WI38 (cell line): ENCODE data around the gene MRGPRE.

Experiments
- H3K4me3 ChIP-seq: 2 replicates; pipeline ENCODE4 v1.5.1; 2011; ENCODE audit warnings: low read depth, mild to moderate bottlenecking, control low read depth, low read length
- CTCF ChIP-seq: IDR thresholded peaks from 2 replicates; pipeline ENCODE4 v1.5.1; 2012; ENCODE audit warnings: low read depth, mild to moderate bottlenecking, control low read depth, low read length

The MRGPRE gene

DNA sequence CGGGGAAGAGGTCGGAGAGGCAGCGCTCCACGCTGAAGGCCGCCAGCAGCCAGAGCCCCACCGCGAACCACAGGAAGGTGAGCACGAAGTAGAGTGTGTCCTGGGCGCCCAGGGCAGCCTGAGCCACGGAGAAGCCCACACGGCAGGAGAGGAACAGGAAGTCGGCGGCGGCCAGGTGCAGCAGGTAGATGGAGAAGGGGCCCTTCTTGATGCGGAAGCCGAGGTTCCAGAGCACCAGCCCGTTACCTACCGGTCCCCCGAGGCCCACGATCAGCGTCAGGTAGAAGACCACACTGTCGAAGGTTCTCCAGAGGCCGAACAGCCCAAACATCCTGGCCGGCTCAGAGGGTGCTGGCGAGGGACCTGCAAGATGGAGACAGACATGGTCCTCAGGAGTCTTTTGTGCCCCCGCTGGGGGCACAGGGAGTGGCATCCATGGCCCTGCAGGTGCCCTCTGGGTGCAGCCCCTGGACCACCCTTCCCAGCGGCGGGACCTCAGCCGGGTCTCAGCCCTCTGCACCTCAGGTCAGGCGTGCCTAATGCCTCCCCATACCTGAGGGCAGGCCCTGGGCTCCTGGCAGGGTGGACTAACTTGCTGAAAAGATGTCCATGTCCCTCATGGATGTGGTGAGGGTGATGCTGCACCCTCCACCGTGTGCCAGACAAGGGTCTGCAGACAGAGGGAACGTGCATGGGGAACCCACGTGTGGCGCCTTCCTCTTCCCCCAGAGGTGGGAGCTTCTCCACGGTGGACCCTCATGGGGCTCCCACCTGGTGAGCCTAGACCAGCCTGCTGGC, 13.5 kb downstream of the MRGPRE start, which contains the start of gene MRGPRG:
Gene MRGPRG (minus strand): TSS at position 331 of the 798 bp plus-strand sequence. CDS start 0 bp downstream, at position 331.
- no peak within 1 kb of the TSS for H3K4me3 ChIP-seq
- TF ChIP-seq CTCF = no peak

DNA sequence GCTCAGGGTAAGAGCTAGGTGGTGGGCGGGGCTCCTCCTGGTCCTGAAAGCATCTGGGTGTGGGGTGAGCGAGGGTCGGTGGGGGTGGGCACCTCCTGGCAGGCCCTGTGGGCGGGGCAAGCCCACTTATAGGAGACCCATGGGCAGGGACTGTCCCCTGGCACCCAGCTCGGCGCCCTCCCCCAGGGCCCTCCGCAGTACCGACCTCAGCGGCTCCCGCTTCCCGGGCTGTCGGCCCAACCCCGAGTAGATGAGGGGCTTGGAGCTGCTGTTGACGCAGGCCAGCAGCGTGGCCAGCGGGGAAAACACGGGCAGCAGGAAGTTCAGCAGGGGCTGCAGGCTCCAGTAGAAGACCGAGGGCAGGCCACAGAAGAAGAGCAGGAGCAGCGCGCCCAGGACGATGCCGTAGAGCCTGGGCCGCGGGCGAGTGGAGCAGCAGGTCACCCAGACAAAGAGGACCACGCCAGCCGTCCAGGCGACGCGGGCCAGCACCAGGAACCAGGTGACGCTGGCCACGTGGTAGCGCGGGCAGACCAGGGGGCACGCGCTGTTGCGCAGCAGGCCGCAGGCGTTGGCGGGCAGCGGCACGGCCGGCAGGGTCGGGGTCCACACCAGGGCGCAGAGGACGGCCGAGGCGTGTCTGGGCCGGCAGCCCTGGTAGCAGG, 14.3 kb downstream of the MRGPRE start:
- TF ChIP-seq CTCF = no peak
- no peak overlapping the region for H3K4me3 ChIP-seq

DNA sequence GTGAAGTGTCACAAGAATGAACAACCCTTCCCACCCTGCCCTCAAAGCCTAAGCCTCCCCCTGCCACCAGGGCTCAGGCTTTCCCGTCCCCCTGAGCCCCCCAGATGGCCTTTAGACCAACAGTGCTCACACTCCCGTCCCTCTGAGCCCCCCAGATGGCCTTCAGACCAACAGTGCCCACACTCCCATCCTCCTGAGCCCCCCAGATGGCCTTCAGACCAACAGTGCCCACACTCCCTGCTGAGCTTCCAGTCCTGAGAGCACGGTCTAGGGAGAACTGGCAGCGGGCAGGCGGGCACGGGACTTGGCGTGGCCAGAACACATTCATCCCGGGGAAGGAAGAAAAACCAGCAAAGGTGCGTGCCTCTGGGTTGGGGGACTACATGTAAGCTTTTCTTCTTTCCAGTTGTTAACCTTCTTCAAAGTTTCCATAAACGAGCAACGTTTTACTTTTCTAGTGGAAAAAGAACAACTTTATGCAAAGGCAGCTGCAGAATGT, 16.1 kb downstream of the MRGPRE start:
- H3K4me3 ChIP-seq = no peak overlapping the region
- TF ChIP-seq CTCF = no peak

GRCh38 chr11:3215346-3216026, 16.7 kb downstream of the MRGPRE start:
- TF ChIP-seq CTCF = no peak
- no peak overlapping the region for H3K4me3 ChIP-seq

GRCh38 chr11:3214420-3214699, 17.9 kb downstream of the MRGPRE start:
- H3K4me3 ChIP-seq = no peak overlapping the region
- TF ChIP-seq CTCF = no peak

- H3K4me3 ChIP-seq = no peak overlapping the region
- TF ChIP-seq CTCF = no peak
These were observed 18.4 kb downstream of the MRGPRE start for GRCh38 chr11:3213659-3214419.
